Activated T-cell treated with anti-CD3 and anti-CD28 coated beads for 24 hours (primary cell): ENCODE data around the gene FZD8.
"Not testable (repeated sequence)": the region's sequence is repeated elsewhere in the genome, so short reads cannot be mapped to it uniquely, and the experiment has no call there.

ENCODE experiments used
- DNase-seq: peaks from one replicate; pipeline ENCODE4 v3.0.0-alpha.2; 2020; ENCODE audit warnings: low read depth

FZD8 gene, protein sequence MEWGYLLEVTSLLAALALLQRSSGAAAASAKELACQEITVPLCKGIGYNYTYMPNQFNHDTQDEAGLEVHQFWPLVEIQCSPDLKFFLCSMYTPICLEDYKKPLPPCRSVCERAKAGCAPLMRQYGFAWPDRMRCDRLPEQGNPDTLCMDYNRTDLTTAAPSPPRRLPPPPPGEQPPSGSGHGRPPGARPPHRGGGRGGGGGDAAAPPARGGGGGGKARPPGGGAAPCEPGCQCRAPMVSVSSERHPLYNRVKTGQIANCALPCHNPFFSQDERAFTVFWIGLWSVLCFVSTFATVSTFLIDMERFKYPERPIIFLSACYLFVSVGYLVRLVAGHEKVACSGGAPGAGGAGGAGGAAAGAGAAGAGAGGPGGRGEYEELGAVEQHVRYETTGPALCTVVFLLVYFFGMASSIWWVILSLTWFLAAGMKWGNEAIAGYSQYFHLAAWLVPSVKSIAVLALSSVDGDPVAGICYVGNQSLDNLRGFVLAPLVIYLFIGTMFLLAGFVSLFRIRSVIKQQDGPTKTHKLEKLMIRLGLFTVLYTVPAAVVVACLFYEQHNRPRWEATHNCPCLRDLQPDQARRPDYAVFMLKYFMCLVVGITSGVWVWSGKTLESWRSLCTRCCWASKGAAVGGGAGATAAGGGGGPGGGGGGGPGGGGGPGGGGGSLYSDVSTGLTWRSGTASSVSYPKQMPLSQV

DNA sequence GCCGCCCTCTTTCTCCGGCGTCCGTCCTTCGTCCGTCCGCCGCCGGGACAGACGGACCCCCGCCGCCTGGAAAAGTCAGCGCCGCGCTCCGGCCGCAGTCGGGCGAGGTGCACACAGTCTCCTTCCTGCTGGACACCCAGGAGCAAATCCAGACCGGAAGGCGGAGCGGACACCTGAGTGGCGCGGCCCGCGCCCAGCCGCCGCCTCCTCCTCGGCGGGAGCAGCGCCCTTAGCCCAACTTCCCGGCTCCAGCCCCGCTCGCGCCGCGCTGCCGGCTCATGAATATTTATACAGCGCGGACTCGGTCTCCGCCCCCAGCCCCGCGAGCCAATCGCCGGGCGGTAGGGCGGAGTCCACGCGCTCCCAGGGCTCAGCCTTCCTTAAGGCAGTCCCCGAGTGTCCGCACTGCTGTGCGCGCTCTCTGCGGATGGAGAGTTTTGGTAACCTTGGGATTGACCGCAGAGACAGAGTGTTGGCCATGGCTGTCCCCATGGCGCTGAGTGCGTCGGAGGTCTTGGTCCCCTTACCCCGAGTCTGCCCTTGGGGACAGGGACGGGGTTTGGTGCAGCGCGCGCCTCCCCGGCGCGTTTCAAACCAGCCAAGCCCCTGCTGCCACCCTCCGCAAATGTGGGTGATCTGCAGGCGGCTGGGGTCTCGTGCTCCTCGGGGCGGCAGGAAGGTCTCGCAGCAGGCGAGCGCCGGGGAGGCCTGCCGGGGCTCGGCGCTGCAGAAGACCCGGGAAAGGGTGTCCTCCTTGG, at the start of gene FZD8:
Gene FZD8 (minus strand): TSS at position 262 of the 758 bp plus-strand sequence. CDS start 867 bp downstream, outside the sequence.
- peak; percentile 64 for DNase-seq

DNA sequence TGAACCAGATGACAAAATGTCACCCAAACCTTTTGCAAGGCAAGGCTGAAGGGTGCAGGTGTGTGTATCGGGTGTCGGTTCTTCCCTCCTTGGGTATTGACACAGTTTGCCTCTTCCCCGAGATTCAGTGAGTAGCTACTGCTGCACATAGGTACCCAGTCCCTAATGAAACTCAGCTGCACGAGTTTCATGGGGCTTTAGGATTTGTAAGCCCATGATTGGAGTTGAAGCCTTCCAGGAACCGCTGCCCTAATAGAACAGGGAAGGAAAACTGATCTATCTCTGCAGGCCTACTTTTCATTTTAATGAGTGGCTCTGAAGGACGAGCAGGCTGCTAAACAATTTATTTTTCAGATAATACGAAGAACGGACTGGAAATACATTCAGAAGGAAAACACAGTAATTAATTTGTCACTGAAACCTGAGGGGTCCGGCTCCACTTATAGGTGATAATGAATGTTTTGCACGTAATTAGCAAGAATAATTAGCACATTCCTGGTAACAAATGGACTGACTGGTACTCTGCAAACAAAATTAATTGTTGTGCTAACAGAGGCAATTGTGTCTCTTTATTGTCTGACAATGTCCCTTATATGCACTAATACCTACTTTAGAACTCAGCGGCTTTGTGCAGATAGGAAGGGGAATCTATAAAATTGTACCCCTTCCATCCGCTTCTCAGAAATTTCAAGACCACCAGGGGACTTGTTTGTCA, 49.6 kb upstream of the FZD8 start:
- no peak for DNase-seq

DNA sequence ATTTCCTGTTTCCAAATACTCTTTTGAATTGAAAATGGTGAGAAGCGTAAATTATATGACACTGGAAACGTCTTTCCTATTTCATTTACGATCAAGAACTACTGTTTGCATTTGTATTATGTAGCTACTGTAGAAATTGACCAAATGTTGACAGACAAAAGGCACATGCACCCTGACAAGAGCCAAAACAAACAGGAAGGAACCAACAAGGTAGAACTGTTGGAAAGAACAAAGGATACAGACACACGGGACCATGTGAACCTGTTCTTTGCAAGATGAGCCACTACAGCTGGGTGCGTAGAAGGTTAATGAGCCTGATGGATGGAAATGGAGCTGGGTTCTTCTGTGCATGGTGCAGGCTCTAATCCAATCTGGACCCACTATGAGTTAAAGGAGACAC, 48.4 kb upstream of the FZD8 start:
- DNase-seq = no peak

DNA sequence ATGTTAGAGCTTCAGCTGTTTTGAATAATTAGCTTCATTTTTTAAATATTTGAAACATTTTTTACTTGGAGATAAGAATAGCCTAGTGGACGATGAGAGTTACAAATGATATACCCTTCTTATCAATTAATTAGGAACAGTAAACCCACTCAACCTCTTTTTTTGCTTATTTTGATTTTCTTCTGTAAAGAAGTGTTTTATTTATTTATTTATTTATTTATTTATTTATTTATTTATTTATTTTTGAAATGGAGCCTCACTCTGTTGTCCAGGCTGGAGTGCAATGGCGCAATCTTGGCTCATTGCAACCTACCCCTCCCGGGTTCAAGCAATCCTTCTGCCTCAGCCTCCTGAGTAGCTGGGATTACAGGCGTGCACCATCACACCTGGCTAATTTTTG, 43.8 kb upstream of the FZD8 start:
- not testable (repeated sequence) for DNase-seq

DNA sequence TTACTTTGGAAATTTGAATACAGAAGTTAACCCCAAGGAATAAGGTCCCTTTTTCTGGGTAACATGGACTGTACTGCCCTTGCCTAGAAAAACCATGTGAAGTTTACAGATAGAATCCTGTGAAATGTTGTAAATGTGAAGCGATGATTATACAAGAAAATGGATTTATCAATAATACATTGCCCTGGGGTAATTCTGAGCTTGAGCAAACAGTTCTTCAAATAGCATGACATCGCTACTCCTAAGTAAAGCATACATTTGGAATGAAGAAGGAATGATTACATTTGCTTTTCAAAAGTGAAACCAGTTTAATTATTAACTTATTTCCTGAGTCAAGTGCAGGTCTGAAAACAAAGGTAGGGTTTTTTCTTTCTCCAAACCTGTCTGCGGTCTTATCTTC, 43.3 kb upstream of the FZD8 start:
- DNase-seq = no peak

DNA sequence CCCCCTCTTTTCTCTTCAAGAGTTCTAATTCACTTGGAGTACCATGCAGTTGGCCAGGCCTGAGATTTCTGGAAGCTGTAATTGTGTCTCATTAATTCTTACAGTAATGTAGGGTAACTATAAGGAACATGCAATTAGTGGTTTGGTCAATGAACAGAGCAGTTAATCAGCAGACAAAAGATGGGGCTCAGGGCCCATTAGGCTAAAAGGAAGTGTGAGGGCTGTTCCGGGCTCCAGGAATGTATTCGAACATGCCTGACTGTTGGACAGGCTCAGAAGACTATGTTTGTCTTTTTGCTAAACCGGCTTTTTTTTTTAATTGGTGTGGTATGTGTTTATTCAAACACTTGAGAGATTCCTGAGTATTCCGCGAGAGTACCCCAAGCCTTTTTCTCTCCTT, 42.5 kb upstream of the FZD8 start:
- DNase-seq = no peak

DNA sequence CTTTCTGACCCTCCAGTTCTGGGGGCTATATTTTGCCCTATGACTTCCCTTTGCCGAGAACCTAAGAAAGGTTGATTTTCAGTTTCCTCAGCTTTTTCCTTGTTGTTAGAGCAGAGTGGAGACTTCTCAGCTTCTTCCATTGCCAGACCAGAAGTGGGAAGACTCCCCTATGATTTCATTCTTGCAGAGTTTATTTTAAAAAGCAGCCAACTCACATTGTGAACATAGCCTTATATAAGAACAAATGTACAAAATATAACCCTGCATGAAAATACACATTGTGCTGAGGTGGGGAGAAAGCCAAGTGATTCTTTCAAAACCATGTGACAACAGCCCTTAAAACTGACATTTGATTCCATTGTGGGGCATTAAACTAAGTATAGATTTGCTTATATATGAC, 33.8 kb upstream of the FZD8 start:
- DNase-seq = no peak

DNA sequence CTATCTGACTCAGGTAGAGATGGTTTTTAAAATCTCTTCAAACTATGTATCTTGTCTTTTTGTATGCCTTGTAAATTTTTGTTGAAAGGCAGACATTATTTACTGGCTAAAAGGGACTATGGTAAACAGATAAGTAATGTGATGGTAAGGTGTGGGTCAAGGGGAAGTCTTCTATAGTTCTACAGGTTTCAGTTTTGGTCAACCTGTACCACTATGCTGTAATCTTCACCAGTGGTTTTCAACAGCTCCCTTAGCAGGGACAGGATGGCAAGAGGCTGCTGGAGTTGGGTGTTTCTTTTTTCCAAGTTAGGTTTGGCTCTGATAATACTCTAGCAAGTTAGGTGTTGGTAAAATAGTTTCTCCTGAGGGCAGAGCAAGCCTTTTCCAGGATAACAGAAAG, 32.7 kb upstream of the FZD8 start:
- no peak for DNase-seq

DNA sequence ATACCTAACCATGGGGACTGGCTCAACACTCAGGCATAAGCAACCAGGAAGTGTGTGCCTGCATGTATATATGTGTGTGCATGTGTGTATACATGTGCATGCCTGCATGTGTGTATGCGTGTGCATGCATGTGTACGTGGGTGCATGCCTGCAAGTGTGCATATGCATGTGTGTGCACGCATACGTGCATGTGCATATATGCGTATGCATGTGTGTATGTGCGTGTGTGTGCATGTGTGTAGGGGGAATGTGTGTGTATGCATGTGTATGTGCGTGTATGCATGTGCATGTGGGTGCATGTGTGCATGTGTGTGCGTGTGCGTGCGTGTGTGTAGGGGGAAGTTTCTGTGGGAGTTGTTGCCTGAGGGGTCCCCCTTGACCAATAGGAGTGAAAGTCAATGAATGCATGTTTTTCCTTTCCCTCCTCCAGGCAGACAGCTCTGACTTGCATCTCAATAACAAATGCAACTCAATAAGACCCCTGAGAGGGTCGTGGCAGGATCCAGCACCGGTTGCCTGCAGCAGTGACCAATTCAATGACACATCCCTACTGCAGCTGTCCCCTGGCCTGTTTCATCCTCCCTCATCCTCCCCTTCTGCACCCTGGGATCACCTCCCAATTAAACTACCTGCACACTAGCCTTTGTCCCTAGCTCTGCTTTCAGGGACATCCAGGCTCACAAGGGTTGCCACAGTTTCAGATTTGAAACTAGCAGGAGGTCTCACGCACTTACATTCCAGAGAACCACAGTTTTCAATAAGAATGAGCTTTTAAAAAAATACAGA, 27.0 kb upstream of the FZD8 start:
- no peak for DNase-seq

DNA sequence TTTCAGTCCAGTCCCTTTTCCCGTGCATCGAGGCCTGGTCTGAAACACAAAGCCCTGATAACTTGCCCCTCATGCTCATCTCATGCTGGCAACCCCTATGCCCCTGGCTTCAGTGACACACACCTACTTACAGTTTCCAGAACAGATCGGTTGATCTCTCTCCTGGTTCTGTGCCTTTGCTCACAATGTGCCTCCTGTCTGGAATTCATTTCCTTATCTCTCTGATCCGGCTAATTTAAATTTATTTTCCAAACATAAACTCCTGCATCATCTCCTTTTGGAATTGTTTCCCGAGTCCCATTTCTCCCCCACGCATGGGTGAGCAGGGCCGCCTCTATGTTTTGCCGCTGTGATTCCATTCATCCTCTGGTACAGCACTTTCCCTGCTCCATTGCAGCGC, 25.9 kb upstream of the FZD8 start:
- DNase-seq = no peak

DNA sequence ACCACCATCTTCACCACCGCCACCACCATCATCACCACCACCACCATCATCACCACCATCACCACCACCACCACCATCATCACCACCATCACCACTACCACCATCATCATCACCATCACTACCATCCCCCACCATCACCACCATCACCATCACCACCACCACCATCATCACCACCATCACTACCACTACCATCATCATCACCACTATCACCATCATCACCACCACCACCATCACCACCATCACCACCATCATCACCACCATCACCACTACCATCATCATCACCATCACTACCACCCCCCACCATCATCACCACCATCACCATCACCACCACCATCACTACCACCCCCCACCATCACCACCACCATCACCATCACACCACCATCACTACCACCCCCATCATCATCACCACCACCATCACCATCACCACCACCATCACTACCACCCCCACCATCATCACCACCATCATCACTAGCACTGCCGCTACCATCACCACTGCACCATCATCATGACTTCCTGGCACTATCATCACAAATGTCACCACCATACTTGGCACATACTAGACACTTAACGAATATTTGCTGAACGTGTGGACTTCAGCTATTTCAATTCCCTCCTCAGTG, 25.3 kb upstream of the FZD8 start:
- DNase-seq = no peak

DNA sequence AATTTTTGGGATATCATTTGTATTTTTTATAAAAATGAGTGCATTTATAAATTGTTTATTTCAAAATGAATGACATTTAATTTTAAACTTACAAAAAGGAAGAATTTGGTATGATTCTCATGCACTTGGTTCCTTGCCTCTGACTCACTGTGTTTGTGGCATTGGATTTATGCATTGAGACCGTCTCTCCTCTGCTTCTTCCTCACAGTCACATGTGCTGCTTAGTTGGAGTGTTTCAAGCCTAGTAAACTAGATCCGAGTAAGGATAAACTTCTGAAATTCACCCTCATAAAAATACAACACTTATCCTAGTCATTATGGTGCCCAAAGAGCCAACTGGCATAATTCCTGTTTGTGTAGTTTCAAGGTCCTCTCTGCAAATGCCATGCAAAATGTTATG, 19.1 kb upstream of the FZD8 start:
- no peak for DNase-seq

DNA sequence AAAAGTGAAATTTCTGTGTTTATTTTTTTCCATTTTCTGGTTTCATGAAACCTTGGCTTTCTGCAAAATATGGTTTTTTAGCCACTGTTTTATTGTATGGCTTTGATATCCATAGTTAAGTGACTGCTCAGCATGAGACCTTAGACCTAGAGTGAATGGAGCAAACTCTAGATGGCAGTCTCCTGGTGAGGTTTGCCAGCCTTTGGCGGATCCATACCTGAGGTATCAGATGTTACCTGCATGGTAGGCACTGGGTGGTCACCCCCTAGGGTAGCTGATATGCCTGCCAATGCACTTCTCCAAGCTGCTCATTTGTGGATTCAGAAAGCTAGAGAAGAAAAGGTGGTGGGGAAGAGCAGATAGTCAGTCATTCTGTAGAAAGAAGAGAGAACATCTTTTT, 17.4 kb upstream of the FZD8 start:
- no peak for DNase-seq

DNA sequence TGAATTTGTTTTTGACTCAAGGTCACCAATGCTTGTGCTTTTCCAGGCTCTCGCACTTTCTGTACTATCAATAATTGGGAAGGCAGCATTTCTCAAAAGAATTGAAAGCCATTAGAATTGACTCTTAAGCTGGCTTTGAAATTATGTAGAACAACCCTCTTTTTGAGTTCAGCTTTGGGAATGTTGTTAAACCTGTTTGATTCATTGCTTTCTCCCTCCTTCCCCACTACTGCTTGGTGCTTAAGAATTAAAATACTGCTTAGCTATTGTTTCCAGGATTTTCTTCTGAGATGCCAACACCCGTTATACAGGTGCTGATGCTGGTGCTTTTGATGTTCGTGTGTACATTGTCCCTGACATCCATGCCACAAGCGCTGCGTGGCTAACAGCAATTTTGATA, 15.5 kb upstream of the FZD8 start:
- no peak for DNase-seq

DNA sequence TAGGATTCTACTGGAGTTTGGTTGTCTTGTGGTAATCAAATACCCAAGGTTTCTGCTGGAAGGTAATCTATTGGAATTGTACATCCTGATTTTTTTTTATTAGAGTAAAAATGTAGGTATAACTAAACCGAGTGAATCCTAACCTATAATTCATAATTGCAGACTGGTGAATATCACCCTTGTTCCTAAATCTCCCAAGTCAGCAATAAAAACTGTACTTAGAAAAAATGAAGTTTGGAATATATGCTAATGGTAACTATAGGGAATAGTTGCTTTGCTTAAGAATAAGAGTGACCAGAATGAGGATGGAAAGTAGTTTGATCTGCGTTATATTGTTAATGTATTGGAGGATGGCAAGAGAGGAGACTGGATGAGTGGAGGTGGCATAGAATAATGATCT, 10.7 kb upstream of the FZD8 start:
- DNase-seq = no peak

DNA sequence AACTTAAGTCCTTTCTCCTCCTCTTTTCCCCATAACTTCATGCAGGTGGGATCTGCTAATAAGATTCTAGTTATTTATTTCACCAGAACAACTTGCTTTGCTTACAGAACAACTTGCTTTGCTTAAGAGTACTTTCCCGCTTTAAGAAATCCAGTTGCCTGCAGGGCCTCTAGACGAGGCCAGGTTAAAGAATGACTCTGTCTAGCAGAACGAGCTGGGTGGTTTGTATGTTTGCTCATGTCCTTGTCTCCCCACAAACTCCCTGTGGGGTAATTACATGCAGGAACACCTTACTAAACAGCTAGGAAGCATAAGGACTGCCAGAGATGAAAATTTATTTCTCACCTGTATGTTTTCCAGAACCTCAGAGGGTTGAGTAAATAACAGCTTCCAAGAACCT, 8.8 kb upstream of the FZD8 start:
- no peak for DNase-seq

DNA sequence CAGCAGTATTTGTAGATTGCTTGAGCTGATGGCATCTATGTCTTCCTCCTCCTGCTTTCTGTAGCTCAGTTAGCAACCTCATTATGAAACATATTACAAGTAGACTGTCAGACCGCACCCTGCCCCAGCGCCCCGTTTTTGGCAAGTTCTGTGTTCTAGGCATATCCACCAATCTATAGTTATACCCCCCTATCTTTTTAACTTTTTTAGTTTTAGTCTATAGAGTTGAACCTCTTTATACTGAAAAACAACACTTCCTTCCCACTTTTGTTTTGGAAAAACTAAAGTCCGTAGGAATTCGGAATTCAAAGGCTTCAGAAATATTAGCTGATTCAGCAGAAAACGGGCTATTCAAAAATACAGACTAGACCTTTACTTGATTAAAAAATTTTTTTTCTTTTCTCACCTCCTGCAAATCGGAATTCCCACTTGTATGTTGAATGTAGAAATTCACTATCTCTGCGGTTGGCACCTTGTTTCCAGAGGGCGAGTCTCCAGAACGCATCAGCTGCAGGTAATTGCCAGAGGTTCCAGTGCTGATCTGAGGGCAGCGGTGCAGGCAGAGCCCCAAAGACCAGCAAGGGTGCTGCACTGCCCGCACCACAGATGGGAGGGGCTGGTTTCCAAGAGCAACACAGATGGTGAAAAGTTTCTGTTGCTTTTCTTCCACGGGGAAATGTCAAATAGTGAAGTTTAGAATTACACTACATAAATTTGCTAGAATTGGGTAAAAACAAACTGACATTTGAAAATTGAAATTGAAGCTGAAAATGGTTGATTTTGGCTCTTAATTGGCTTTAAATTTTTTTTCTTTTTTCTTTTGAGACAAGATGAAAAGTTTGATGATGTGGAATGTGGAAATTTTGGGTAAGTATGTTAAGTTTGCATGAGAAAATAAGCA, 2.2 kb upstream of the FZD8 start:
- no peak for DNase-seq

DNA sequence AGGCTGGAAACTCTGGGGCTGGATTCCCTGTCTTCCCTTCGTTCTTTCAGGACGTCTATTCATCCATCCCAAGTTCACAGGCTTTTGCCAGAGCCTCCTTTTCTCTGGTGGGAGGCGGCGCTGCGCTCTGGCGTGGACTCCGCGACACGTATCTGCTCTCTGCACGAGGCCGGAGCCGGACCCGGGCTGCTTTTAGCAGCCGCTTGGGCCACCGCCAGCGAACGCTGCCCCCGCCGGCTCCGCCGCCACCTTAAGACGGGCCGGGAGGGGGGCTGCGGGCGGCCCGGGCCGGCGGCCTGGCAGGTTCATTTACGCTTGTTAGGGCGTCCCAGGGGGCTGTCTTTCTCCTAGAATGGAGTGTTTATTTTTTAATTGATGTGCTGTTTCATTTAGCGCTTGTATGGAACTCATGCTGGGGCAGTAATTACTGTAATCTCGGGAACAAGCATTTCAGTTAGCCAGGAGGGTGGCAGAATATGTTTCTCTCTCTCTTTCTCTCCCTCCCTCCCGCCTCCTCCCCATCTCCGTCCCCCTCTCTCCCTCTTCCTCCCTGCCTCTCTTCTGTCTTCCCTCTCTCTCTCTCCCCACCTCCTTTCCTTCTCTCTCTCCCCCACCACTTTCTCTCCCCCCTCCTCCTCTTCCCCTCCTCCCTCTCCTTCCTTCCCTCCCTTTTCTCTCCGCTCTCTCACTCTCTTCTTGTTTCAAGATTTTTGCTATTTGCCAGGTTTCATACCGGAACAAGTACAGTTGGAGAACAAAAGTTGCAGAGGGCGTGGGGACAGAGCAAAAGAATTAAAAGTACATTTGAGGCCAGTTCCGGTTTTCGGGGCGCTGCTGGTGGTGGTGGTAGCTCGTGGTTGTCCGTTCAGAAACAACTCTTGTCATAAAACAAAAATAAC, 1.3 kb upstream of the FZD8 start:
- DNase-seq = no peak

DNA sequence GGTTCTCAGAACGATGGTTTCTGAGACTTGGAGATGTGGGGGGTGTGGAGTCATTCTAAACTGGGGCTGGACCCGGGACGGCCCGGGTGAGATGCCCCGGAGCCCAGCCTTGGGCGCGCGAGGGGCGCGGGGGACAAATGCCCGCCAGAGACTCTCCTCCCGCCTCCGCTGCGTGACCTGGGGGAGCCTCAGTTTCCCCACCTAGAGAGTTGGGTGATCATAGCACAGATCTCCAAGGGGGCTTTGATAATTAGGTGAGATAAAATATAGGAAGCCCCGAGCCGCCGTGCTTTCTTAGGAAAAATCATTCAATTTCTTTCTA, 658 bp upstream of the FZD8 start:
- DNase-seq = no peak
